Superior temporal gyrus (tissue), 1 donor: ENCODE measurements around the gene CACUL1.
A peak's percentile ranks its signal among the peaks of the same experiment; 100 is the strongest.
"Not testable (repeated sequence)": the region's sequence is repeated elsewhere in the genome, so short reads cannot be mapped to it uniquely, and the experiment has no call there.

ENCODE experiments used
- DNase-seq: peaks from one replicate; pipeline ENCODE4 v3.0.0-alpha.2; 2016; ENCODE audit errors: extremely low spot score

Gene CACUL1

GRCh38 chr10:118687472-118687871, 67.3 kb downstream of the CACUL1 start:
- DNase-seq, result no peak

- DNase-seq, result no peak
These were observed 72.2 kb downstream of the CACUL1 start for GRCh38 chr10:118682533-118682932.

- no peak for DNase-seq
These were observed 74.6 kb downstream of the CACUL1 start for GRCh38 chr10:118680197-118680596.

GRCh38 chr10:118674226-118674919, 80.4 kb downstream of the CACUL1 start:
- no peak for DNase-seq

- peak; percentile 89 for DNase-seq
These were observed 81.7 kb downstream of the CACUL1 start for GRCh38 chr10:118672766-118673715.

GRCh38 chr10:118672153-118672552, 82.6 kb downstream of the CACUL1 start:
- DNase-seq, result no peak

GRCh38 chr10:118671221-118671620, 83.5 kb downstream of the CACUL1 start:
- DNase-seq, result not testable (repeated sequence)

GRCh38 chr10:118670472-118671124, 84.2 kb downstream of the CACUL1 start:
- DNase-seq, result no peak

GRCh38 chr10:118669835-118670234, 84.9 kb downstream of the CACUL1 start:
- no peak for DNase-seq

- peak; percentile 79 for DNase-seq
These were observed 85.6 kb downstream of the CACUL1 start for GRCh38 chr10:118669020-118669791.

- no peak for DNase-seq
These were observed 86.4 kb downstream of the CACUL1 start for GRCh38 chr10:118668228-118668952.

- DNase-seq, result no peak
These were observed 87.0 kb downstream of the CACUL1 start for GRCh38 chr10:118667732-118668131.

GRCh38 chr10:118666350-118666749, 88.4 kb downstream of the CACUL1 start:
- no peak for DNase-seq

- no peak for DNase-seq
These were observed 90.4 kb downstream of the CACUL1 start for GRCh38 chr10:118664321-118664720.

GRCh38 chr10:118663176-118663575, 91.6 kb downstream of the CACUL1 start:
- no peak for DNase-seq

- DNase-seq, result no peak
These were observed 92.3 kb downstream of the CACUL1 start for GRCh38 chr10:118662228-118663035.

GRCh38 chr10:118658762-118659161, 96.0 kb downstream of the CACUL1 start:
- DNase-seq, result no peak

GRCh38 chr10:118658168-118658567, 96.6 kb downstream of the CACUL1 start:
- DNase-seq, result not testable (repeated sequence)

GRCh38 chr10:118645294-118645693, 109.5 kb downstream of the CACUL1 start:
- DNase-seq, result not testable (repeated sequence)

GRCh38 chr10:118642228-118642627, 112.5 kb downstream of the CACUL1 start:
- DNase-seq, result no peak
